Measurements from ENCODE around the gene CNGA4.

The CNGA4 gene, protein sequence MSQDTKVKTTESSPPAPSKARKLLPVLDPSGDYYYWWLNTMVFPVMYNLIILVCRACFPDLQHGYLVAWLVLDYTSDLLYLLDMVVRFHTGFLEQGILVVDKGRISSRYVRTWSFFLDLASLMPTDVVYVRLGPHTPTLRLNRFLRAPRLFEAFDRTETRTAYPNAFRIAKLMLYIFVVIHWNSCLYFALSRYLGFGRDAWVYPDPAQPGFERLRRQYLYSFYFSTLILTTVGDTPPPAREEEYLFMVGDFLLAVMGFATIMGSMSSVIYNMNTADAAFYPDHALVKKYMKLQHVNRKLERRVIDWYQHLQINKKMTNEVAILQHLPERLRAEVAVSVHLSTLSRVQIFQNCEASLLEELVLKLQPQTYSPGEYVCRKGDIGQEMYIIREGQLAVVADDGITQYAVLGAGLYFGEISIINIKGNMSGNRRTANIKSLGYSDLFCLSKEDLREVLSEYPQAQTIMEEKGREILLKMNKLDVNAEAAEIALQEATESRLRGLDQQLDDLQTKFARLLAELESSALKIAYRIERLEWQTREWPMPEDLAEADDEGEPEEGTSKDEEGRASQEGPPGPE

GRCh38 chr11:6238902-6239301 lies at the start of gene CNGA4:
CNGA4 (plus strand) TSS chr11:6239089; CDS start chr11:6239207, 118 bp downstream.
- no peak for DNase-seq (ENCODE audit: low spot score)

DNA sequence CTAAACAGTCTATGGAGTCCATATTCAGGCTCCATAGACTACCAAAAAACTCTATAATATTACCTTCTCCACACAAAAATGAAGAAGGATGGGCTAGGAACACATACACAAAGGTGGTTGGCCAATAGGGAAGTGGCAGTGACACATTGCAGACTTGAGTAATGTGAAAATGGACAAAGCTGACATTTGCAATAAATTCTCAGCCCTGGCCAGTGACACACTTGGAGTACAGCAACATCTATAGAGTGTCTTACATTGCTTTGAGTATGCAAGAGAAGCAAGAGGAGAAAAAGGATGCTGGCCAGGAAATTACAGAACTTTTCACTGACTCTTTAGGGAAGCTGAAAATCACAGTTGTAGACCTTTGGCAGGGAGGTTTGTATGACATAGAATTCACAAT lies 47.1 kb upstream of the CNGA4 start:
- DNase-seq (ENCODE audit: low spot score), result peak; percentile 7

- DNase-seq (ENCODE audit: low spot score), result no peak
These were observed 44.8 kb upstream of the CNGA4 start for GRCh38 chr11:6194065-6194581.

GRCh38 chr11:6196396-6196795 lies 42.5 kb upstream of the CNGA4 start:
- no peak for DNase-seq (ENCODE audit: low spot score)

DNA sequence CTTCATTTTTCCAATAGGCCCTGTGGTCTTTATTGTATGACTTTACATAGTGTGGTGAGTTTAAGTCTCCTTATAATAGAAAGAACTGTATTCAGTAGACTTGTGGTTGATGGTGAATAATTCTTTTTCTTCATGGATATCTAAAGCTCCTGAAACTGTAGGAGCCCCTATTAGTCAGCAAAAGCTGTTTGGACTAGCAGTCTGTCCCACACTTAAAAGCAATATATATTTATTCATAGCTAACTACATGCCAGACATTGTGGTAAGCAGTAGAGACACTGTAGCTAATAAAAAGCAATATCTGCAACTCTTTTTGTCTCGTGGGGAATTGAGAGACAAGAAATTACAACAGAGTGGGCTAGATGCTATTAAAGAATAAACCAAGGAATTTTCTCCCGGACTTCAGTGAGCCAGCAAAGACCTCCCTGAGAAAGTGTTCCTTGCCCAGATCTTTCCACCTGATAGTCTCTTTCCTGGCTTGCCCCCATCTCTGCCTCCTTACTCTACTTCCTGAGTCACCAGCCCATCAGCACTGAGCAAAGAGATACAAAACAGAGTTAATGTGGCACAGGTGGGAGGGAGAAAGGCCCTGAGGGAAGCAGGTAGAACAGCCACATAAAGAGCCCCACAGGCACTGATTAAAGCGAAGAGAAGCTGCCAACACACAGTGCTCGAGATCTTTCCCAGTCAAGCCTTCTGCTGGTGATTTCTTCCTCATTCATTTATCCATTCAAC lies 41.3 kb upstream of the CNGA4 start:
- no peak for DNase-seq (ENCODE audit: low spot score)

- DNase-seq (ENCODE audit: low spot score), result no peak
These were observed 39.6 kb upstream of the CNGA4 start, which contains the start of gene OR52W1 for GRCh38 chr11:6199174-6199810. OR52W1 (plus strand) TSS chr11:6199224; CDS start chr11:6199224, 0 bp downstream.

GRCh38 chr11:6200975-6201374 lies 37.9 kb upstream of the CNGA4 start:
- DNase-seq (ENCODE audit: low spot score), result no peak

- no peak for DNase-seq (ENCODE audit: low spot score)
These were observed 37.4 kb upstream of the CNGA4 start for GRCh38 chr11:6201481-6201880.

DNA sequence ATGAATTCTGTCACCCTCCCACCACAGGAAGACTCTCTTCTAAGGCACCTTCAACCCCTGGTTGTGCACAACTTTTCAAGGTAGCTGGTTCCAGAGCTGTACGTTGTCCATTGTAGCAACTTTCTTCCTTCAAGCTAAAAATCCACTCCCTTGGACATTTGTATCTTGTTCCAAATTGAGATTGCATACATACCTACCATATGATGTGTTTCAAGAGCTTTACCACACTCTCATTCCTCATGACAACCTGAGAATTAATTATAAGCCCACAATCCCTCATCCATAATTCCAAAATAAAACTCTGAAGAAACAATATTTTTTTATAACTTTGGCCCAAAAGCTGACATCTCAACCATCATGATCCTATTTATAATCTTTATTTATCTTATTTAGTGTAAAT lies 36.8 kb upstream of the CNGA4 start:
- DNase-seq (ENCODE audit: low spot score), result no peak

GRCh38 chr11:6203327-6203726 lies 35.6 kb upstream of the CNGA4 start:
- DNase-seq (ENCODE audit: low spot score), result no peak

DNA sequence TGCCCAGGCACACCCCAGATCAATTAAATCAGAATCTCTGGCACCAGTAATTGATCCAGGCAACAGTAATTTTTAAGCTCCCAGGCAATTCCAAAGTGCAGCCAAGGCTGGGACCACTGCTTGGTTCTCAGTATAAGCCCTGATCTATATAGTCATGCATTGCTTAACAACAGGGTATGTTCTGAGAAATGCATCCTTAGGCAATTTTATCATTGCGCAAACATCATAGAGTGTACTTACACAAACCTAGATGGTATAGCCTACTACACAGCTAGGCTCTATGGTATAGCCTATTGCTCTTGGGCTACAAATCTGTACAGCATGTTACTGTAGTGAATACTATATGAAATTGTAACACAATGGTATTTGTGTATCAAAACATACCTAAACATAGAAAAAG lies 34.2 kb upstream of the CNGA4 start:
- no peak for DNase-seq (ENCODE audit: low spot score)

- no peak for DNase-seq (ENCODE audit: low spot score)
These were observed 33.5 kb upstream of the CNGA4 start, which contains the start of gene C11orf42 for GRCh38 chr11:6205366-6205765. C11orf42 (plus strand) TSS chr11:6205557; CDS start chr11:6205616, 59 bp downstream.

GRCh38 chr11:6206456-6207180 lies 32.3 kb upstream of the CNGA4 start:
- DNase-seq (ENCODE audit: low spot score), result no peak

DNA sequence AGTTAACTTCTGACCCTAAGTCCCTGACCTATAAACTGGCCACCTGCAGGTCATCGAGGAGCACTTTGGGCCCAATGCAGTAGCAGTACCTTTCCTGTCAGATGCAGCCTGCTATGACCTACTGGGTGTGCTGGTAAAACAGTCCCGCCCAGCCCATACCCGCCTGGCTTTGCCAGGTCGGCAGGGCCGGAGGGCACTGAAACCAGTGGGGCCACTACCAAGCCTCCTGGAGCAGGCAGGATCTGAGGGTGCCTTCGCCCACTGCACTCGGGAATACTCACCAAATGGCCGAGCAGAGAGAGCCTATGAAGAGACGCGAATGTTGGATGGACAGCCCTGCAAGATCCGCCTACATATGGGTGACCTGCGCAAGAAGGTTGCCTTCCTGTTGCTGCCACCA lies 29.1 kb upstream of the CNGA4 start:
- DNase-seq (ENCODE audit: low spot score), result no peak

DNA sequence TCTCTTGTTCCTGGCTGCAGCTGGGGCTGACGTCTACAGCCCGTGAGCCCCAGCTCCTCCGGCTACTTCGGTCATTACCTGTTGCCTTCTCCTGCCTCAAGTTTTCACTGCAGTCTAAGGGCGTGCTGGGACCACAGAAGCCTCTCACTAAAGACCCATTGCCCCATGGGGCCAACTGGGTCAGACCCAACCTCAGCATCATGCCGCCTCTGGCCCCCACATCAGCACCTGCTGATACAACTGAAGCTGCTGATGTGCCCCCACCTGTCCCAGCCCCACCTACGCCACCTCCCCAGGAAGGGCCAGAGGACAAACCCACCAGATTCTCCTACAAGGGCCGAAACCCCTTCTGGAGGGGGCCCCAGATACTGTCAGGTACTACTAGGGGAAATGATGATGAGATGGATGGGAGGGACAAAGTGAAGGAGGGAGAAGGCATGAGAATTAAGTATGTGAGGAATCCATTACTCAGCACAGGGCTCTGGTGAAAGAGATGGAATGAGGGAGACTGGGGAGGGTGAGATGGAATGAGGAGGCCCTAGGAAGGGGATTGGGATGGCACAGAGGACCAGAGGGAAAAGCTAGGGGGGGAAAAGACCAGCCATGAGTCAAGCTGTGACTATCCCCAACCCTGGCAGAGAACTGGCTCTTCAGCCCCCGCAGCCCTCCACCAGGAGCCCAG lies 28.5 kb upstream of the CNGA4 start:
- DNase-seq (ENCODE audit: low spot score), result no peak

- no peak for DNase-seq (ENCODE audit: low spot score)
These were observed 24.4 kb upstream of the CNGA4 start for GRCh38 chr11:6214530-6214929.

GRCh38 chr11:6216501-6216900 lies 22.4 kb upstream of the CNGA4 start:
- DNase-seq (ENCODE audit: low spot score), result no peak

GRCh38 chr11:6217722-6218121 lies 21.2 kb upstream of the CNGA4 start:
- no peak for DNase-seq (ENCODE audit: low spot score)

DNA sequence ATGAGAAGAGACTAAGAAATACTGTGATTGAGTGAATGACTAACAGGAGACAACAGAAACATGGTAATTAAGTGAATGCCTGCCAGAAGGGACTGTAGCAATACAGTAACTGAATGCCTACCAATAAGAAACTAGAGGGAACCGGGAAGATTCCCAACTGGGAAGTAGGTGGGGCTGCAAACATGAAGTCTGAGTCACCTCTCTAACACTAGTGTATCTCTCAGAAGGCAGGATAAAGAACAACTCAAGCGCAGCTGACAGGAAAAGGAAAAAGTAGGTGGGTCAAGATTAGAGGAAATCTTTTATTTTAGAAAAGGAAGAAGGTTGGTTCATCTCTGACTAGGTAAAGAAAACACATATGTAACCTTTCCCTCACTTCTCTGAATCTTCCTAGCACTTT lies 19.5 kb upstream of the CNGA4 start:
- peak; percentile 29 for DNase-seq (ENCODE audit: low spot score)

- DNase-seq (ENCODE audit: low spot score), result no peak
These were observed 15.0 kb upstream of the CNGA4 start for GRCh38 chr11:6223854-6224253.

GRCh38 chr11:6224421-6224820 lies 14.5 kb upstream of the CNGA4 start:
- DNase-seq (ENCODE audit: low spot score), result no peak

Data from RKO (cell line).